Gastroesophageal sphincter (tissue), 4 donors: ENCODE results near the gene CENPT. TPM values are rescaled to one million over a fixed set of nuclear protein-coding genes. Genes with fewer than 3 reads are reported as not detected.

Experiments used
- ATAC-seq: fragments of 150-250 bp; one replicate; pipeline ENCODE4 v1.9.1; 2016; ENCODE audit warnings: mild to moderate bottlenecking, moderate library complexity
- H3K27ac ChIP-seq, 4 donors: fragments of 200-600 bp; sonication (generic) in 3 of 4; 1 replicate in 3 of 4; 2 replicates in 1 of 4; pipeline ENCODE4 v1.5.1; 2016 to 2019
- H3K27me3 ChIP-seq: fragments of 200-600 bp; sonication (generic); one replicate; pipeline ENCODE4 v1.5.1; 2019
- H3K36me3 ChIP-seq, 2 donors: fragments of 200-600 bp; sonication (generic); one replicate each; pipeline ENCODE4 v1.5.1; 2019; ENCODE audit warnings: control low read depth in 1 of 2
- H3K4me1 ChIP-seq, 3 donors: fragments of 200-600 bp; sonication (generic); 1 replicate in 2 of 3; 2 replicates in 1 of 3; pipeline ENCODE4 v1.5.1; 2016 to 2019; ENCODE audit warnings: control low read depth in 2 of 3
- H3K4me3 ChIP-seq, 2 donors: fragments of 200-600 bp; sonication (generic); one replicate each; pipeline ENCODE4 v1.5.1; 2019; ENCODE audit warnings: mild to moderate bottlenecking in 1 of 2, moderate library complexity in 1 of 2
- H3K9me3 ChIP-seq, 3 donors: fragments of 200-600 bp; sonication (generic); one replicate each; pipeline ENCODE4 v1.5.1; 2017 to 2019; ENCODE audit warnings: control low read depth in 2 of 3
- EP300 ChIP-seq: sonication (generic); formaldehyde crosslinking; IDR thresholded peaks from one replicate; pipeline ENCODE4 v1.6.1; 2017; ENCODE audit warnings: antibody characterized with exemption, mild to moderate bottlenecking
- POLR2A ChIP-seq, 2 donors: fragments of 450-650 bp; IDR thresholded peaks; one replicate each; pipeline ENCODE4 v1.6.1; 2017; ENCODE audit warnings: antibody characterized with exemption in 2 of 2, mild to moderate bottlenecking in 2 of 2, moderate library complexity in 1 of 2
- POLR2AphosphoS5 ChIP-seq: sonication (generic); formaldehyde crosslinking; IDR thresholded peaks from one replicate; pipeline ENCODE4 v1.6.1; 2017; ENCODE audit warnings: antibody characterized with exemption
- WGBS, 2 donors: methylation state at CpG; one replicate each; pipeline ENCODE4 v1.1.5; 2018; ENCODE audit warnings: low coverage in 1 of 2; 5-methylcytosine and 5-hydroxymethylcytosine counted together
- total RNA-seq, 4 donors: library from RNA; depleted of rRNA; stranded (reverse); fragments of >200 nt; gene quantifications; one replicate each; pipeline ENCODE4 v1.1.0, GENCODE V29; 2016
- TF ChIP-seq, protein P1 (sequence below), 4 experiments: fragments of 200-600 bp in 2 of 4; fragments of 450-650 bp in 2 of 4; sonication (generic) in 1 of 4; IDR thresholded peaks; one replicate each; pipeline ENCODE4 v1.5.1; 2017 to 2019; ENCODE audit warnings: antibody characterized with exemption in 4 of 4, mild to moderate bottlenecking in 2 of 4, moderate library complexity in 2 of 4

CENPT gene
- total RNA-seq, 4 donors from 2014 or later, result 15.4 to 44.2 (median 35.3) TPM

GRCh38 chr16:67888331-67888730 is 40.8 kb upstream of the CENPT start:
- Histone ChIP-seq H3K4me3 (no peak overlapping the region), H3K9me3 (no peaks in the 10 kb centered on the region), H3K4me1 (peaks cover 0 to 30% (median 8%) of the 10 kb centered on the region in 3 donors), H3K27me3 (no peaks in the 10 kb centered on the region), H3K27ac (no peak overlapping the region), H3K36me3 (peaks cover 0 to 25% of the 10 kb centered on the region in 2 donors)
- 83% methylated on average over 2 of the region's 3 CpGs; no CpG with 5 or more reads in 1 of the 2 donors for WGBS, 2 donors
- ATAC-seq, result no peak
- no peak for TF ChIP-seq POLR2AphosphoS5
- TF ChIP-seq EP300, result no peak
- TF ChIP-seq, protein P1, sequence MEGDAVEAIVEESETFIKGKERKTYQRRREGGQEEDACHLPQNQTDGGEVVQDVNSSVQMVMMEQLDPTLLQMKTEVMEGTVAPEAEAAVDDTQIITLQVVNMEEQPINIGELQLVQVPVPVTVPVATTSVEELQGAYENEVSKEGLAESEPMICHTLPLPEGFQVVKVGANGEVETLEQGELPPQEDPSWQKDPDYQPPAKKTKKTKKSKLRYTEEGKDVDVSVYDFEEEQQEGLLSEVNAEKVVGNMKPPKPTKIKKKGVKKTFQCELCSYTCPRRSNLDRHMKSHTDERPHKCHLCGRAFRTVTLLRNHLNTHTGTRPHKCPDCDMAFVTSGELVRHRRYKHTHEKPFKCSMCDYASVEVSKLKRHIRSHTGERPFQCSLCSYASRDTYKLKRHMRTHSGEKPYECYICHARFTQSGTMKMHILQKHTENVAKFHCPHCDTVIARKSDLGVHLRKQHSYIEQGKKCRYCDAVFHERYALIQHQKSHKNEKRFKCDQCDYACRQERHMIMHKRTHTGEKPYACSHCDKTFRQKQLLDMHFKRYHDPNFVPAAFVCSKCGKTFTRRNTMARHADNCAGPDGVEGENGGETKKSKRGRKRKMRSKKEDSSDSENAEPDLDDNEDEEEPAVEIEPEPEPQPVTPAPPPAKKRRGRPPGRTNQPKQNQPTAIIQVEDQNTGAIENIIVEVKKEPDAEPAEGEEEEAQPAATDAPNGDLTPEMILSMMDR (IDR thresholded peaks at IDR 0.05), result no peak
- TF ChIP-seq POLR2A (IDR thresholded peaks at IDR 0.05), result no peak

GRCh38 chr16:67886387-67886786 is 38.9 kb upstream of the CENPT start:
- peaks cover 0 to 25% (median 8%) of the 10 kb centered on the region in 3 donors for H3K4me1 ChIP-seq
- whole genome bisulfite sequencing, 2 donors, result 100% methylated on average over 1 of the region's 5 CpGs; no CpG with 5 or more reads in 1 of the 2 donors
- ATAC-seq, result no peak
- no peaks in the 10 kb centered on the region for H3K9me3 ChIP-seq
- no peak for TF ChIP-seq POLR2AphosphoS5
- no peak for TF ChIP-seq POLR2A (IDR thresholded peaks at IDR 0.05)
- no peak for TF ChIP-seq EP300
- TF ChIP-seq, protein P1 (IDR thresholded peaks at IDR 0.05), result no peak
- peaks cover 0 to 44% of the 10 kb centered on the region in 2 donors for H3K36me3 ChIP-seq
- H3K27ac ChIP-seq, result no peak overlapping the region
- no peaks in the 10 kb centered on the region for H3K27me3 ChIP-seq
- no peak overlapping the region for H3K4me3 ChIP-seq

DNA sequence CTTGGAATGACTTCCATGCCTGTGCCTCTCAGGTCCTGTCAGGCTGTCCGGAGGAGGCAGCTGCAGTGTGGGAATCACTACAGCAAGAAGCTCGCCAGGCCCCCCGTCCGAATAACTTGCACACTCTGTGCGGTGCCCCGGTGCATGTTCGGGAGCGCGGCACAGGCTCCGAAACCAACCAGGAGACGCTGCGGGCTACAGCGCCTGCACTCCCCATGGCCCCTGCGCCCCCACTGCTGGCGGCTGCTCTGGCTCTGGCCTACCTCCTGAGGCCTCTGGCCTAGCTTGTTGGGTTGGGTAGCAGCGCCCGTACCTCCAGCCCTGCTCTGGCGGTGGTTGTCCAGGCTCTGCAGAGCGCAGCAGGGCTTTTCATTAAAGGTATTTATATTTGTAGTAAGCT is 38.5 kb upstream of the CENPT start:
- no peaks in the 10 kb centered on the region for H3K9me3 ChIP-seq
- WGBS, 2 donors, result 60 to 100% methylated on average over 1 of the region's 19 CpGs
- no peak for TF ChIP-seq POLR2AphosphoS5
- no peak for TF ChIP-seq POLR2A (IDR thresholded peaks at IDR 0.05)
- TF ChIP-seq, protein P1 (IDR thresholded peaks at IDR 0.05), result no peak
- TF ChIP-seq EP300, result no peak

DNA sequence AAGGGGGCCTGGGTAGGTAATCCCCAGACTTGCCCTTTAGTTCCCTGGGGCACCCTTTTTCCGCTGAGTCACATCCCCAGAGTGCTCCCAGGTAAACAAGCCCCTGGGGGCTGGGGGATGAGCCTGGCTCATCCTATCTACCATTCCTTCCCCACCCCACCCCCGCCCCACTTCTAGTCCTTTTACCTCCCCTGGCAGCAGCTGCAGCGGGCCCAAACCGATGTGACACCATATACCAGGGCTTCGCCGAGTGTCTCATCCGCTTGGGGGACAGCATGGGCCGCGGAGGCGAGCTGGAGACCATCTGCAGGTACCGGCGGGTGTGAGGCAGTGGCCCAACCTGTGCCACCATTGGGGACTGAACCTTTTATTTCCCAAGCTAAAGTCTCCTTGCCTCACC is 38.1 kb upstream of the CENPT start:
- Histone ChIP-seq H3K4me3 (no peak overlapping the region), H3K27ac (peak overlapping the region in 3 of 4 donors; percentile 61 to 83 (median 73)), H3K9me3 (no peaks in the 10 kb centered on the region), H3K36me3 (peaks cover 0 to 53% of the 10 kb centered on the region in 2 donors), H3K27me3 (no peaks in the 10 kb centered on the region), H3K4me1 (peaks cover 0 to 25% (median 8%) of the 10 kb centered on the region in 3 donors)
- TF ChIP-seq POLR2A (IDR thresholded peaks at IDR 0.05) (no peak), EP300 (no peak), POLR2AphosphoS5 (no peak)
- TF ChIP-seq, protein P1 (IDR thresholded peaks at IDR 0.05), result no peak
- ATAC-seq, result no peak
- 95 to 100% methylated on average over 4 to 8 of the region's 12 CpGs for WGBS, 2 donors

More for the DNA sequence above, 38.5 kb upstream of the CENPT start:
- Histone ChIP-seq H3K27ac (peak overlapping the region in 1 of 4 donors; percentile 83), H3K27me3 (no peaks in the 10 kb centered on the region), H3K36me3 (peaks cover 0 to 48% of the 10 kb centered on the region in 2 donors), H3K4me3 (no peak overlapping the region), H3K4me1 (peaks cover 0 to 25% (median 8%) of the 10 kb centered on the region in 3 donors)
- no peak for ATAC-seq

DNA sequence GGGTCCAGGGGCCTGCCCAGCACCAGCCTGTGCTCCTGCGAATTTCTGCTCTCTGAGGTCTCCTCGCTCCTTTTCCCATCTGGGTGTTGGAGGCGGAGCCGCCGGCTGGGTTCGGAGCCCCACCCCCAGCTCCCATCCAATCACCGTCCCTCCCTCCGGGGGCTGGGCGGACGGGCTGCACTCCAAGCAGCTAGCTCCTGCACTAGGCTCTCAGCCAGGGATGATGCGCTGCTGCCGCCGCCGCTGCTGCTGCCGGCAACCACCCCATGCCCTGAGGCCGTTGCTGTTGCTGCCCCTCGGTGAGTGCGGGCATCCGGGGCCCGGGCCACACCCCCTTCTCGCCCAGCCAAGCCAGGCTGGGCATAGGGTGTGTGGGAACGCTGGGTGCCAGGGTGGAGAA is 37.2 kb upstream of the CENPT start, which contains the start of gene NRN1L:
Gene NRN1L, plus strand, starts transcription at position 202 of the 400 bp plus-strand sequence. Its CDS starts 19 bp downstream, at position 221.
- 20% methylated on average over 1 of the region's 22 CpGs; no CpG with 5 or more reads in 1 of the 2 donors for WGBS, 2 donors
- peak; percentile 98 for ATAC-seq

More for the DNA sequence above, 37.2 kb upstream of the CENPT start, which contains the start of gene NRN1L:
- Histone ChIP-seq H3K27ac (peak within 1 kb of the TSS; percentile 43 to 83 (median 67)), H3K4me3 (peak within 1 kb of the TSS in 1 of 2 donors; percentile 35), H3K4me1 (peaks cover 0 to 25% (median 8%) of the 10 kb centered on the region in 3 donors), H3K27me3 (no peaks in the 10 kb centered on the region), H3K36me3 (peaks cover 0 to 61% of the 10 kb centered on the region in 2 donors), H3K9me3 (no peaks in the 10 kb centered on the region)
- TF ChIP-seq POLR2A (IDR thresholded peaks at IDR 0.05), result peak in 1 of 2 donors; percentile 38
- no peak for TF ChIP-seq EP300
- TF ChIP-seq, protein P1 (IDR thresholded peaks at IDR 0.05), result no peak
- peak; percentile 71 for TF ChIP-seq POLR2AphosphoS5
